HG03439 (cell line): Measurements from ENCODE around the gene DMBX1.

Experiments used
- ATAC-seq: cut with Tn5 transposase; IDR thresholded peaks from one replicate; pipeline ENCODE4 v1.9.1; 2021; ENCODE audit warnings: mild to moderate bottlenecking, moderate library complexity; ENCODE audit not compliant: unreplicated experiment

The DMBX1 gene

DNA sequence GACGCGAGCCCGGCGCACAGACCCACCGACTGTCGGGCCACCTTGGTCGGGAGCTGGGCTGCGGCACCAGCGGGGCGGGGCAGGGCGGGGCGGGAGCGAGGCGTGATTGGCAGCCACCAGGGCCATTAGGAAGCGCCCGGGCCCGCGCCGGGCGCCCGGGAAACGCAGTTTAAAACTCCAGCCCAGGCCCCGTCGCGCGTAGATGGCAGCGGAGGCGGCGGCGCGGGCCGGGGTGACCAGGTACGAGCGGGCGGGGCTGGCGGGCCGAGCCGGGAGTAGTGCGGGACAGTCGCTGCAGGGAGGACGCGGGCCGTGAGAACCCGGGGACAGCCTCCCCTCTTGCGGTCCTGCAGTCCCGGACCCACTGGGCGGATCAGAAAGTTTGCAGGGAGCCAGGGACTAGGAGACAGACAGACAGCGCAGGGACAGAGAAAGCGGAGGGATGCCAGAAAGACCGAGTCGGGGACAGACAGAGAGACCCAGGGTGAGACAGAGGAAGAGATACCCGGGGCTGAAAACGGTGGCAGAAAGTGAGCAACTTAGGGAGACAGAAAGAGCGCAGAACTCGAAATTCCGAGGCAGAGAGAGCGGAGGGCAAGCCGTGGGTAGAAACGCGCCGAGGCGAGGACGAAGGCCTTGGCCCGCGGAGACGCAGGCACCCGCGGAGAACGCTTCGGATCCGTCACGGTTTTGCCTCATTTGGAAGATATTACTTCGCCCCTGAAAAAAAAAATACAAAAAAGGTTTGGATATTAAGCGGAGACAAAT lies at the start of gene DMBX1:
Gene DMBX1 (plus strand): TSS at position 199 of the 768 bp plus-strand sequence. CDS start 17,175 bp downstream, outside the sequence.
- no peak for ATAC-seq

GRCh38 chr1:46440478-46440877 lies 49.2 kb upstream of the DMBX1 start:
- no peak for ATAC-seq

GRCh38 chr1:46442317-46443161 lies 47.1 kb upstream of the DMBX1 start:
- ATAC-seq, result peak; percentile 79

GRCh38 chr1:46444466-46444865 lies 45.2 kb upstream of the DMBX1 start:
- no peak for ATAC-seq

DNA sequence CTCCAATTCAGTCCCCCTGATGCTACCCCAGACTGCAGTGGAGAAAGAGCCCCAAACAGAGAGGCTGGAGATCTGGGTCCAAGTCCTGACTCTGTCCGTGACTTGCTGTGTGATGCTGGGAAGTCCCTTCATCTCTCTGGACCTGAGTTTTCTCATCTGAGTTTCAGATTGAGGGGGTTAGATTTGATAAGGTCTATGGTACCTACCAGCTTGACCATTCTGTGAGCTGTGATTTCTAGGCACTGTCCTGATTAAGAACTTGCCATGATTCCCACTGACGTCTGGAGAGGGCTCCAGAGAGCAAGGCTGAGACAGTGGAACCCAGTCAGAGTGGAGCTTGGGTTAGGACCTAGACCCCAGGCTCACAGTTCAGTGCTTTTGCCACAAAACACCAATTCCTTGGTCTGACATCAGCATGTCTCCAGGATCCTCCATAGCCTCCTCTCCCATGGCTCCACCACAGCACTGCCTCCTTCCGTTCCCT lies 43.8 kb upstream of the DMBX1 start:
- ATAC-seq, result no peak

DNA sequence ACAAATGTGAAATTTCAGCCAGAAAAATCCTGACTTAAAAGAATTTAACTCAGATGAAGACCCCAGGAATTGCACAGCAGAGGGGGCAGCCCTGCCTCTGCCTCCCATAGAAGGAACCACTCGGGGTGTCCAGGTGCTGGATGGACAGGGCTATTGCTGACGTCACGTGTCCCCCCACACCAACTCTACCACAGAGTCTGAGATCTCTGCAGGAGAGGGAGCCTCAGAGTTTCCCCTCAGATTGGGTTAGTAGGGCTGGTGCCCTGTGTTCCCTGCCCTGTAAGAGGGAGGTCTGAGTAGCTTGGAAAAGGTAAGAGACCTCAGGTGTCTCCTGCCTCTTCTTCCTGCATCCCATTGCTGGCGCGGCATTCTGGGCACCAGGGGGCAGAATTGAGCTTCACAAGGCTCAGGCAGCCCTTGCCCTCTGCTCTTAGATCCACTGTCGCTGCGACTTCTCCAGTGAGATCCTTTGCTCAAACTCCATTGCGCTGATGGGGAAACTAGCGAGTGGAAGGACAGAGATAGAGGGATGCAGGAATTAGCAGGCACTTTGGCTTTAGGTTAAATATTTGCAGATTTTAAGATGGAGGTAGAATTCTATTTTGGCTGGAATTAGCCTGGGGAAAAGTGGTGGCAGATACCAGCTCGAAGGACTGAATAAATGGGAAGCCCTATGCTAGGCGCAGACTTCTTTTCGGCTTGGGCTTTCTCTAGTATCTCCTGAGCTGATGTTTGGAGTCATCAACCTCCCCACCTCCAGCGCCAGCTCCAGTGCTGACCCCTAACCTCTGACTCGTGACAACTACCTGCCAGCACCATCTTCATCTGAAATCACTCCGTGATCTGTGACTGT lies 42.8 kb upstream of the DMBX1 start:
- ATAC-seq, result no peak

GRCh38 chr1:46447499-46448108 lies 42.0 kb upstream of the DMBX1 start:
- ATAC-seq, result no peak

DNA sequence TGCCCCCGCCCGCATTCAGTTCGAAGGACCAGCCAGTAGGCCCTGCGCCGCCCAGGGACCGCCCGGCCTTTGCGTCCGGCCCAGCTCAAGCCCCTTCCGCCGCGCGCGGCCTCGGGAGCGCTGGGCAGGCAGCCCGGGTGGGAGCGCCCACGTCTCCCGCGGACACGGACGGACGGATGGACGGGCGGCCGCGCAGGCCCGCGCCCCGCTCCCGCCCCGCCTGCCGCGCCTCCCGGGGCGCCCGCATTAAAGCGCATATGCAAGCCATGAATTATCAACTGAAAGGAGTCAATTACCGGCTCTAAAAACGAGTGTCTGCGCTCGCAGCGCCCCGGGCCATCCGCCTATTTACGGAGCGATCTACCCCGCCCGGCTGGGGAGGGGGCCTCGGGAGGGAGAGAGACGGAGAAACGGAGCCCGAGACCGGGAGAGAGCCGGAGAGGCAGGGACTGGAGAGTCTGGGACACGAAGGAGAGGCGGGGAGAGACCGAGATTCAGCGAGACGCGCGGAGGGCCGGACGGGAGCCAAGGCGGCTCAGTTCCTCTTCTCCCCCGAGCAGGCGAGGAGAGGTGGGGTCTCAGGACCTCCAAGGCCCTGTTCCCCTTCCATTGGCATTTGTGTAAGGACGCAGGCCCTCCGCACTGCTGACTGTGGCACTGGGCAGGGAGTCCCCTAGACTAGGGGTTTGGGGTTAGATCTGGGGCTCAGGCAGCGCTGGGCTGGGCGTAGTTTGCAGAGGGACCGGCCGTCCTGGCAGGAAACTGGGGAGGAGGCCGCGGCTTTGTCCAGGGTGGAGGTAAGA lies 41.3 kb upstream of the DMBX1 start:
- ATAC-seq, result no peak

DNA sequence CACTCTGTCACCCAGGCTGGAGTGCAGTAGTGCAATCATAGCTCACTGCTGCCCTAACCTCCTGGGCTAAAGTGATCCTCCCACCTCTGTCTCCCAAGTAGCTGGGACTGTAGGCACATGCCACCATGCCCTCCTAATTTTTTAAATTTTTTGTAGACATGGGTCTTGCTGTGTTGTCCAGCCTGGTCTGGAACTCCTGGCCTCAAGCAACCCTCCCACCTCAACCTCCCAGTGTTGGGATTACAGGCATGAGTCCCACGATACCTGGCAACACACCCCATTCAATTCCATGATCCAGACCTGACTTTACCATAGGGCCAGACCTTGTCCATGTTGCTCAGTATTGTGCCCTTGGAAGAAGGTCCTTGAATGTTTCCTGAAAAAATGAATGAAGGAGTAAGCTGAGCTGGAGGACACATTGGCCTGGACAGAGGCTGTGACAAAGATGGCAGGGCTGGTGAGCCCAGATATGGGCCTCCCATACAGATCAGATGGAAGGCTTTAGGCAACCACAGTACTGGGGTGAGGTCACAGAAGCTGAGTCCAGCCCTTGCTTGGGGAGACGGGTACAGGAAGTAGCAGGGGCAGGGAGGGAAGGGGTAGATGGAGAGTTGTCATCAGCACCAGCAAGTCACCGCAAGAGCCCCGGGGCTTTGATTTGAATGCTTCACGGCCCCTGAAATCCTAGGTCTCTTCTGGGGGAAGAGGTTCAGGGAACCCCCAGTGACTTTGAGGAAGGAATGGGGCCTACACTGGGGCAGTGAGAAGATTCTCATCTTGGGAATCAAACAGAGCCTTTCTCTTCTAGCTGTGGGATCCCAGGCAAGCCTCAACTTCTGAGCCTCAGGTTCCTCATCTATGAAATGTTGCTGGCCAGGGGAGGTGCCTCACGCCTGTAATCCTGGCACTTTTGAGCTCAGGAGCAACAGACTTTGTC lies 40.1 kb upstream of the DMBX1 start:
- no peak for ATAC-seq

GRCh38 chr1:46450160-46450517 lies 39.5 kb upstream of the DMBX1 start:
- ATAC-seq, result no peak

DNA sequence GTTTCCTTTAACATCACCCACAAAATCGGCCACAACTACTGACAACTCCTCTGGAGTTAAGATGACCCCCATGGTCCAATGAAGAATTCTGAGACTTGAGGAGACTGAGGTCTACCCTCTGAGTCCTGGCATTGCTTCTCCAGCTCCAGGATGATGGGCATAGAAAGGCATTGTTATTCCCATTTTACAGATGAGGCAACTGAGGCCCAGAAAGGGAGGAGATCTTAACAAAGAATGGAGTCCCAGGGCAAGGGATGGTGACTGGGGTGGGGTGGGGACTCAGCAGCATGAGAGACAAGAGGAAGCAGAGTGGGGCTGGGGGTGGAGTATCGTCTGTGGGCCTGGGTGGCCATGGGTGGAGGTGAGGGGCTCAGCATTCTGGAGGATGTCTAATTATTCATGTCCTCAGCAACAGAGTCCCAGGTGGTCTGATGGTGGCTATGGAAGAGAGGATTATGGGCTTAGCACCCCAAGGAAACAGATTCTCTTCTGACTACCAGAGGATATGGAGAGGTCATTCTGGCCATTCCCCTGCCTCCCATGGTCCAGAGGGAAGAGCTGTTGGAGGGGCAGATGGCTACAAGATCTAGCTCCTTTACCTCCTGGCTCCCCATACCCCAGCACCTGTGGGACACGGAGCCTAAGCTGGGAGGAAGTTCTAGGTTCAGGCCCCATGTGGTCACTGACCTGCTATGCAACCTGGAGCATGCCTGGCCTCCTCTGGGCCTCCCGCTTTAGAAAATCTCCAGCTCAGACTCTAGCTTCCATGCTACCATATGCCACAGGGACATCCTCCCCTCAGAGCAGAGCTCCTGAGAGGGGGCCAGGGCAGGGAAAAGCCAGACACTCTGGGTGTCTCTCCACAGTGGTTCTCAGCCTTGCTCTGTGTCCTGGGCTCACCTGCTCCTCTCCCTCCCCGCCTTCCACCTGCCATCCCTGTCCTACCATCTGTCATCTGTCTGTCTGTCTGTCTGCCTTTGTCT lies 37.4 kb upstream of the DMBX1 start:
- ATAC-seq, result no peak

- no peak for ATAC-seq
Observed at GRCh38 chr1:46452931-46453325, 36.7 kb upstream of the DMBX1 start.

DNA sequence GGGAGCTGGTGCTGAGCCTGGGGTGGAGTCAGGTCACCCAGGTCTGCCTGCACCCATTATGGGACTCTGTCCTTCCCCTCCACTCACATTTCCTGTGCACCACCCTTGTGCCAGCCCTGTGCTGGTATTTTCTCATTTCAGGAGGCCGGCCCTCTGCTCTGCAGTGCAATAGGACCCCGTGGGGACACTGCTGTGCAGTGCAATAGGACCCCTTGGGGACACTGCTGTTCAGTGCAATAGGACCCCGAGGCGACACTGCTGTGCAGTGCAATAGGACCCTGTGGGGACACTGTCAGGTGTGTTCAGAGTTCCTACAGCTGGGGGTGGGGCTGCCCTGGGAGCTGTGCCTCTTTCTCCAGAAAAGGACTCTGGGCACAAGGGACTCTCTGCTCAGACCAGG lies 36.2 kb upstream of the DMBX1 start:
- ATAC-seq, result no peak

- ATAC-seq, result no peak
Observed at GRCh38 chr1:46455951-46456350, 33.7 kb upstream of the DMBX1 start.

GRCh38 chr1:46456411-46456963 lies 33.1 kb upstream of the DMBX1 start:
- no peak for ATAC-seq

GRCh38 chr1:46457178-46457577 lies 32.5 kb upstream of the DMBX1 start:
- ATAC-seq, result no peak

- no peak for ATAC-seq
Observed at GRCh38 chr1:46458190-46458589, 31.4 kb upstream of the DMBX1 start.
